ENCODE measurements around the gene MYH14. TPM values are rescaled to one million over a fixed set of nuclear protein-coding genes. Genes with fewer than 3 reads are reported as not detected.
"Not testable (repeated sequence)": the region's sequence is repeated elsewhere in the genome, so short reads cannot be mapped to it uniquely, and the experiment has no call there.

The MYH14 gene
- total RNA-seq, 1 donor from 2014 or later = 96.0 TPM

DNA sequence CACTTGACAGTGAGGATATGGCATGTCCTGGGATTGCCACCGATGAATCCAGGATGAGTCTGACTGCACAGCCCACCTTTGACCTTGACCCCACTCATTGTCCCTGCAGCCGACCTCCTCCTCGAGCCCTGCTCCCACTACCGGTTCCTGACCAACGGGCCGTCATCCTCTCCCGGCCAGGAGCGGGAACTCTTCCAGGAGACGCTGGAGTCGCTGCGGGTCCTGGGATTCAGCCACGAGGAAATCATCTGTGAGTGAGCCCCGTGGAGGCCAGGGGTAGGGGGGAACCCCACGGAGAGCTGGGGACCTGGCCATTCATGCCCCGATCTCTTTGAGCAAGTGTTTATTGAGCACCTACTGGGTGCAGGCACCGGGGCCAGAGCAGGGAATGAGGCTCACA is 28.4 kb downstream of the MYH14 start:
- H3K4me3 ChIP-seq (ENCODE audit: low read depth, low read length) = no peak overlapping the region
- DNase-seq (ENCODE audit: low read depth) = no peak
- no peaks in the 10 kb centered on the region for H3K27me3 ChIP-seq (ENCODE audit: control insufficient read depth, insufficient read depth, low read length)
- no peaks in the 10 kb centered on the region for H3K36me3 ChIP-seq (ENCODE audit: control insufficient read depth, insufficient read depth, low read length)
- TF ChIP-seq, protein P1, sequence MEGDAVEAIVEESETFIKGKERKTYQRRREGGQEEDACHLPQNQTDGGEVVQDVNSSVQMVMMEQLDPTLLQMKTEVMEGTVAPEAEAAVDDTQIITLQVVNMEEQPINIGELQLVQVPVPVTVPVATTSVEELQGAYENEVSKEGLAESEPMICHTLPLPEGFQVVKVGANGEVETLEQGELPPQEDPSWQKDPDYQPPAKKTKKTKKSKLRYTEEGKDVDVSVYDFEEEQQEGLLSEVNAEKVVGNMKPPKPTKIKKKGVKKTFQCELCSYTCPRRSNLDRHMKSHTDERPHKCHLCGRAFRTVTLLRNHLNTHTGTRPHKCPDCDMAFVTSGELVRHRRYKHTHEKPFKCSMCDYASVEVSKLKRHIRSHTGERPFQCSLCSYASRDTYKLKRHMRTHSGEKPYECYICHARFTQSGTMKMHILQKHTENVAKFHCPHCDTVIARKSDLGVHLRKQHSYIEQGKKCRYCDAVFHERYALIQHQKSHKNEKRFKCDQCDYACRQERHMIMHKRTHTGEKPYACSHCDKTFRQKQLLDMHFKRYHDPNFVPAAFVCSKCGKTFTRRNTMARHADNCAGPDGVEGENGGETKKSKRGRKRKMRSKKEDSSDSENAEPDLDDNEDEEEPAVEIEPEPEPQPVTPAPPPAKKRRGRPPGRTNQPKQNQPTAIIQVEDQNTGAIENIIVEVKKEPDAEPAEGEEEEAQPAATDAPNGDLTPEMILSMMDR (IDR thresholded peaks at IDR 0.05; ENCODE audit: insufficient read depth, low read length, poor library complexity, severe bottlenecking) = no peak

DNA sequence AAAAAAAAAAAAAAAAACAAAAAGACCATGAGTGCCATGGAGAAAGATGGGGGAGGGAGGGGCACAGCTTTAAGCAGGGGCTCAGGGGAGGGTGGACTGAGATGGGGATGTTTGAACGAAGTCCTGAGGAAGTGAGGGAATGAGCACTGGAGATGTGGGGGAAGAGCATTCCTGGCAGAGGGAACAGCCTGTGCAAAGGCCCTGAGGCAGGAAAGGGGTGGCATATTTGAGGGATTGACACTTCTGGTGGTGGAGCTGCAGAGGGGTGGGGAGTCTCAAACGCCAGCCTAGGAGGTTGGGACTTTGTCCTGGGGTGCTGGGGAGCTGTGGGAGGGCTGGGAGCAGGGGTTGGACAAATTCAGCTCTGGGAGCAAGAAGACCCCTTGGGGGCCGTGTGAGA is 29.2 kb downstream of the MYH14 start:
- Histone ChIP-seq H3K36me3 (ENCODE audit: control insufficient read depth, insufficient read depth, low read length) (no peaks in the 10 kb centered on the region), H3K27me3 (ENCODE audit: control insufficient read depth, insufficient read depth, low read length) (no peaks in the 10 kb centered on the region), H3K4me3 (ENCODE audit: low read depth, low read length) (no peak overlapping the region)
- DNase-seq (ENCODE audit: low read depth) = no peak
- TF ChIP-seq, protein P1 (IDR thresholded peaks at IDR 0.05; ENCODE audit: insufficient read depth, low read length, poor library complexity, severe bottlenecking) = no peak

DNA sequence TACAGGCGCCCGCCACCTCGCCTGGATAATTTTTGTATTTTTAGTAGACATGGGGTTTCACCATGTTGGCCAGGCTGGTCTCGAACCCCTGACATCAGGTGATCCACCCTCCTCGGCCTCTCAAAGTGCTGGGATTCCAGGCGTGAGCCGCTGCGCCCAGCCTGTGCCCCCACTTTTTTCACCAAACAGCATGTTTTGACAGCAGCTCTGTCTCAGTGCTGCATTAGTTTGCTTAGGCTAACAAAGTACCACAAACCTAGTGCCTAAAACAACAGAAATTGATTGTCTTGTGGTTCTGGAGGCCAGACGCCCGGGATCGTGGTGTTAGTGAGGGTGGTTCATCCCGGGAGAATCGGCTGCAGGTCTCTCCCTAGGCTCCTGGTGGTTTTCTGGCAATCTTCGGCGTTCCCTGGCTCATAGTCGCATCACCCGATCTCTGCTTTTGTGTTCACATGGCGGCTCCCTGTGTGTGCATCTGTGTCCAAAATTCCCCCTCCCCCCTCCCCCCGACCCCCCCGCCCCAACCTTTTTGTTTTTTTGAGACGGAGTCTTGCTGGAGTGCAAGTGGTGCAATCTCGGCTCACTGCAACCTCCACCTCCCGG is 30.0 kb downstream of the MYH14 start:
- TF ChIP-seq, protein P1 (IDR thresholded peaks at IDR 0.05; ENCODE audit: insufficient read depth, low read length, poor library complexity, severe bottlenecking) = no peak
- no peak for DNase-seq (ENCODE audit: low read depth)
- H3K27me3 ChIP-seq (ENCODE audit: control insufficient read depth, insufficient read depth, low read length) = no peaks in the 10 kb centered on the region
- H3K4me3 ChIP-seq (ENCODE audit: low read depth, low read length) = no peak overlapping the region
- no peaks in the 10 kb centered on the region for H3K36me3 ChIP-seq (ENCODE audit: control insufficient read depth, insufficient read depth, low read length)

DNA sequence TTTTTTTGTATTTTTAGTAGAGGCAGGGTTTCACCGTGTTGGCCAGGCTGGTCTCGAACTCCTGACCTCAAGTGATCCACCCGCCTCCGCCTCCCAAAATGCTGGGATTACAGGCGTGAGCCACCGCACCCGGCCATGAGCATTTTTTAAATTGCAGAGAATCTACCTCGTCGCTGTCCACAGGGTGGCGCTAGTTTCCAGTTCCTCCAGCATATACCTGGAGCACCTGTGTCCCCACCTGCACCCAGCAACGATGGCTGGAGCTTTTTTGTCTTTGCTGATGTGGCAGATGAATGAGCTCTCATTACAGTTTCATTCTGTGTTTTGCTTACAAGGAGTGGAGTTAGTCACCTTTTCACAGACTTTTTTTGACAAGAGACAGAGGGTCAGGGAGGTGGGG is 34.1 kb downstream of the MYH14 start:
- H3K4me3 ChIP-seq (ENCODE audit: low read depth, low read length); DNase-seq (ENCODE audit: low read depth); H3K27me3 ChIP-seq (ENCODE audit: control insufficient read depth, insufficient read depth, low read length); H3K36me3 ChIP-seq (ENCODE audit: control insufficient read depth, insufficient read depth, low read length): not testable (repeated sequence)

DNA sequence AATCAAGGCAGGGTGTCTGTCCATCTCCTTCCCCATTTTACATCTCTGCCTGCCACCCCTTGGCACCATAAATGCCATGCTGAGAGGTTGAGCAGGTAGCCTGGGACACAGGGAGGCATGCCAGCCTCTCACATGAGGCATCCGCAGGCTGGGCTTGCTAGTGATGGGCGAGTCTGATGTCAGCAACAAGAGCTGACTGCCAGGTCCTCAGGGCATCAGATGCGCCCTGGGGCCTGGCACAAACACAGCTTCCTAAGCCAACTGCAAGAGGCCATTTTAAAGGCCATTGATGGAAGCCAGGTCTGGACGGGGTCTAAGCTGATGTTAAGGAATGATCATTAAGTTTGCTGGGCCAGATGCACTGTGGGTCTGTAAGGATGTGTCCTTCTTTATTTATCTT is 34.6 kb downstream of the MYH14 start:
- Histone ChIP-seq H3K36me3 (ENCODE audit: control insufficient read depth, insufficient read depth, low read length) (no peaks in the 10 kb centered on the region), H3K27me3 (ENCODE audit: control insufficient read depth, insufficient read depth, low read length) (no peaks in the 10 kb centered on the region), H3K4me3 (ENCODE audit: low read depth, low read length) (no peak overlapping the region)
- no peak for DNase-seq (ENCODE audit: low read depth)
- TF ChIP-seq, protein P1 (IDR thresholded peaks at IDR 0.05; ENCODE audit: insufficient read depth, low read length, poor library complexity, severe bottlenecking) = no peak

DNA sequence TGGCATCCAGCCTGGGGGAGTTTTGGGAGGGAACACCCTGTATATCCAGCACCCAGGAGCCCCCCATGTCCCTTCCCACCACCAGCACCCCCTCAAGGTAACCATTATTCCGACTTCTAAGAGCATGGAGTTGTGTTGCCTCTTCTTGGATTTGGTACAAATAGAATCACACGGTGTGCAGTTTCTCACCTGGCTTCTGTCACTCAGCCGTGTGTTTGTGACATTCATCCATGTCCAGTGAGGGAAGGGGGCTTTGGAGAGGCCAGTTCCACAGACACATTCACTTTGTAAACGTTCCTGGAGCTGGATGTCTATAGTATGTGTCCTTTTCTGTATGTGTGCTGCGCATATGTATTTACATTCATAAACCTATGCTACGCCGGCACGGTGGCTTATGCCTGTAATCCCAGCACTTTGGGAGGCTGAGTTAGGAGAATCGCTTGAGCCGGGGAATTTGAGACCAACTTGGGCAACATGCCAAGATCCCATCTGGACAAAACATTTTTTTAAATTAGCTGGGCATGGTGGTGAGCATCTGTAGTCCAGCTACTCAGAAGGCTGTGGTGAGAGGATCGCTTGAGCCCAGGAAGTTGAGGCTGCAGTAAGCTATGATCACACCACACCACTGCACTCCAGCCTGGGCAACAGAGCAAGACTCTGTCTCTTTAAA is 36.6 kb downstream of the MYH14 start:
- Histone ChIP-seq H3K27me3 (ENCODE audit: control insufficient read depth, insufficient read depth, low read length) (no peaks in the 10 kb centered on the region), H3K36me3 (ENCODE audit: control insufficient read depth, insufficient read depth, low read length) (no peaks in the 10 kb centered on the region), H3K4me3 (ENCODE audit: low read depth, low read length) (no peak overlapping the region)
- no peak for DNase-seq (ENCODE audit: low read depth)
- TF ChIP-seq, protein P1 (IDR thresholded peaks at IDR 0.05; ENCODE audit: insufficient read depth, low read length, poor library complexity, severe bottlenecking) = no peak

All from kidney epithelial cell (primary cell).